ENCODE data around the gene TRAIP.
A peak's percentile ranks its signal among the peaks of the same experiment; 100 is the strongest.
"Not testable (repeated sequence)": the region's sequence is repeated elsewhere in the genome, so short reads cannot be mapped to it uniquely, and the experiment has no call there.

TRAIP gene

GRCh38 chr3:49826016-49826415 lies 30.3 kb downstream of the TRAIP start:
- no peak for DNase-seq (ENCODE audit: low read depth in 2 of 2, low spot score in 1 of 2)

GRCh38 chr3:49823131-49823530 lies 33.2 kb downstream of the TRAIP start:
- not testable (repeated sequence) for DNase-seq (ENCODE audit: low read depth in 2 of 2, low spot score in 1 of 2)

GRCh38 chr3:49813497-49814174 lies 42.7 kb downstream of the TRAIP start, which contains the start of gene UBA7:
TSS of gene UBA7 (minus strand) at chr3:49813953. CDS start at chr3:49813787, 166 bp downstream.
- no peak for DNase-seq (ENCODE audit: low read depth in 2 of 2, low spot score in 1 of 2)

DNA sequence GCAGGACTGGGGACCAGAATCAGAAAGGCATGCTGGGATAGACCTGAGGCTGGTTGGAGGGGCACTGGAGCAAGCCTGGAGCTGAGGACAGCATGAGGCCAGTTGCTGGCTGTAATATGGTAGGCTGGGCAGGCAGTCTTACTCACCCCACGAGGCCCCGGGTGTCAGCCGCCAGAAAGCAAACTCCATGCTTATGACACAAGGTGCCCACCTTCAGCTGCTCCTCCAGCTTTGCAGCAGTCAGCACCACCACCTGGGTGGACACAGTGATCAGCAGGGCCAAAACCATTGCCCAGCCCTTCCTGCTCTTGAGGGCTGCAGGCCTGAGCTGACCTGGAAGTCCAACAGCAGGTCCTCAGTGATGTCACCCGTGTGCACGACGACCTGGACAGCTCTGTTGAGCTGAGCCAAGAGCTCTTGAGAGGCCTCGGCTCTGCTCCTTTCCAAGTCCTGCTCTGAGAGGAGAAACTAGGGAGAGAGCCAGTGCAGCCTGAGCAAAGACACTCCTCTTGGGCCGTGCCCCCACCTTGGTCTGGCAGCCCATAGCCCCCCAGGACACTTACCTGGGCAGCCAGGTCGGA lies 43.4 kb downstream of the TRAIP start:
- DNase-seq (ENCODE audit: low read depth in 2 of 2, low spot score in 1 of 2) = no peak

DNA sequence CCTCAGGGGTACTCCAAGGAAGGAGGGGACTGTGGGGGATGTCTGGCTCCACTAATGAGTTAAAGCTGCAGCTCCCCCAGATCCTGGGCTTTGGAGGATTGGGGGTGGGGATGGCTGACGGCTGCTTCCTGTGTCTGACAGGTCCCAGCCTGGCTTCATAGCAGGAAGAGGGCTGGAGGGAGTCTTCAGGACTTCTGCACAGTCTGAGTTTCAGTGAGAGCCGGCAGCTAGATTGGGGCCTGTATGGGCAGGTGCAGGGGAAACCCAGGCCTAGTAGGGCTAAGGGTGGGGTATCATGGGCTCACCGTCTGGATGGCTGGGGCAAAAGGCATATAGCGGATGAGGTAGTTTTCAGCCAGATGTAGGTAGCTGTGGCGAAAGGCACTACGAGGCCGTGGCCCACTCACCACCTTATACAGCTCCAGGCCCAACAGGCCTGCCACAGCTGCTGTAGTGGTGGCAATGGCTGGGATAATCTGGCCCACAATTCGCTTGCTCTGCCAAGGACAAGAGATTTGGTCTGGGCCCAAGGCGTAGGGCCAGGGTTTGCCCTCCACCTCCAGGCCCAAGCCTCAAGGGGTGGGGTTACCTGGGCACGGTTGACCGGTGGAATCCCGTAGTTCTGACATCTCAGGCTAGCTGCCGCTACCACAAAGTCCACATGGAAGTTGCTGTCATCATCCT lies 48.8 kb downstream of the TRAIP start:
- DNase-seq (ENCODE audit: low read depth in 2 of 2, low spot score in 1 of 2) = no peak

- no peak for DNase-seq (ENCODE audit: low read depth in 2 of 2, low spot score in 1 of 2)
These were observed 49.5 kb downstream of the TRAIP start for GRCh38 chr3:49806850-49807249.

DNA sequence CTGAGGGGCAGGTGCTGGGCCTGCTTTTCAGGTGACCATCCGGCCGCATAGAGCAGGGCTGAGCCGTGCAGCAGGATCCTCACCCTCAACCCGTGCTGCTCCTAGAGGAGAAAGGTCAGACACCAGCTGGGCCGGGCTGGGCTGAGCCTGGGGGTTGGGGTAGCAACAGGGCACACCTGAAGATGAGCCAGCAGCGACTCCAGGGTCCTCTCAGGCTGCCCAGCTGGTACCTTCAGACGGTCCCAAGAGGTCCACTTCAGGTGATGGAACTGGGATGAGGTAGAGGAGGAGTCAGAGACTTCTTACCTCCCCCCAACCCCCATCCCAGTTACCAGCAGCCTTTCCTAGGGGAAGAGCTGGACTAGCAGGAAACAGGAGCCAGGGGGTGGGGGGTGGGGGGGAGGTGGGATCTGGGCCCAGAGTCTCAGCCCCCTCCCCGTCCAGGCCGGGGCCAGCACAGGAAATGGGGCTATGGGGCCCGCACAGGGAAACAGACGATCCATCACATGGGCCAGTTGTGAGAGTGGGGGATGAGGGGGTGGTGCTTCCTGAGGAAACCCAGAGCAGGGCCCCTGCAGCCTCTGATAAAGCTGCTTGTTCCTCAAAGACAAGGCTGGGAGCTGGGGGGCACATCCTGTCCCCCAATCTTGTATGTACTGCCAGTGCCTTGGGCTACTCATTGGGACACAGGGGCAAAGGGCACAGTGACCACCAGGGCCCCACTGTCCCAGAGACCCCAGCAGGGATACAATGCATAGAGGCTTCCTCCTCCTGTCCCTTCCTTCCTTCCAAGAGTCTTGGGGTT lies 50.3 kb downstream of the TRAIP start:
- no peak for DNase-seq (ENCODE audit: low read depth in 2 of 2, low spot score in 1 of 2)

GRCh38 chr3:49805367-49805782 lies 51.0 kb downstream of the TRAIP start:
- no peak for DNase-seq (ENCODE audit: low read depth in 2 of 2, low spot score in 1 of 2)

DNA sequence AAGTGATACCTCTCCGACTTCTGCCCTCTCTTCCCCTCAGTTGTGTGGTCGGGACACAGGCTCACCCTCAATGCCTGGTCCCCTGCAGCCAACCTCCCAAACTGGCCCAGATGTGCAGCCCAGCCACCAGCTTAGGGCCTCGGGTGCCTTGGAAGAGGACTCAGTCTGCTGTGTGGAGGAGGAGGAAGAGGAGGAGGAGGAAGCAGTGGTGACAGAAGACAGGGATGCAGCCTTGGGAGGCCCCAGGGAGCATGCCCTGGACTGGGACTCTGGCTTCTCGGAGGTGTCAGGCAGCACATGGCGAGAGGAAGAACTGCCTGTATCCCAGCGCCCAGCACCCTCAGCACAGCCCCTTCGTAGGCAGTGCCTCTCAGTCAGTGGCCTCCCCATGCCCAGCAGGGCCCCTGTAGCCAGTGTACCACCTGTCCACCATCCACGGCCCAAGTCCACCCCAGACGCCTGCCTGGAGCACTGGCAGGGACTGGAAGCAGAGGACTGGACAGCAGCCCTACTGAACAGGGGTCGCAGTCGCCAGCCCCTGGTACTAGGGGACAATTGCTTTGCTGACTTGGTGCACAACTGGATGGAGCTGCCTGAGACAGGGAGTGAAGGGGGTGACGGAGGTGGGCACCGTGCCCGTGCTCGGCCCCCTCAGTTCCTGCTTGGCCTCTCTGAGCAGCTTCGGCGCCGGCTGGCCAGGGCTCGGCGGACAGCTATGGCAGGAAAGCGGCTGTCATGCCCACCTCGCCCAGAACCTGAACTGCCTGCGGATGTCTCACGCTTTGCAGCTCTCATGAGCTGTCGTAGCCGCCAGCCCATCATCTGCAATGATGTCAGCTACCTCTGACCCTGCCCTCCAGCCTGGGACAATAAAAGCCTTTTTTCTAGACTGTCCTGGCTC lies 52.0 kb downstream of the TRAIP start:
- DNase-seq (ENCODE audit: low read depth in 2 of 2, low spot score in 1 of 2) = no peak

DNA sequence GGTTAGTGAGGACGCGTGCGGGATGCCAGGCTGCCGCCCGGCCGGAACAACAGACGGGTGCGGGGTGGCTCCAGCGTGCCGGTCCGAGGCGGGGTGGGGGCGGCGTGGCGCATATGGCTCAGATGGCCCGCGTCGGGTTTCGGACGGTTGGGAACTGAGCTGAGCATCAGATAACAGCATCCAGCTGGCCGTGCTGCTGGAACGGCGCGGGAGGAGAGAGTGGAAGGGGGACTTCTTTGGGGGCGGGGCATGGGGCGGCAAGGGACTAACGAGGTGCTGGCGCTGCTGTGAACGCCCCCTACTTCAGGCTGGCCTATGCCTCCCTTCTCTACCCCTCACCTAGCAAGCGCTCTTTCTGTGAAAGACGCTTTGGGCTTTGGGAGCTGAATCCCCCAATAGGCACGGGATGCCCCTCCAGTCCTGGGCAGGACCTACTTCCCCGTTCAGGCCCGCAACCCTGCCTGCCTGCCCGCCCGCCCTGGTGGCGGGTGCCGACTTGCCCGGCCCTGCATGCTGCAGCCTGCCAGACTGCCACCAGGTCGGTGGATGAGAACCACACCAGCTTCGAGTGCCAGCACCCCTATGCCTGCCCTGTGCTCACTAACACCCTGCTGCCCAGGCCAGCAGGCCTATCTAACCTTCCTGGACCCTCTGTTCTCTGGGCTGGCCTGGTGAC lies 52.8 kb downstream of the TRAIP start:
- DNase-seq (ENCODE audit: low read depth in 2 of 2, low spot score in 1 of 2) = no peak

DNA sequence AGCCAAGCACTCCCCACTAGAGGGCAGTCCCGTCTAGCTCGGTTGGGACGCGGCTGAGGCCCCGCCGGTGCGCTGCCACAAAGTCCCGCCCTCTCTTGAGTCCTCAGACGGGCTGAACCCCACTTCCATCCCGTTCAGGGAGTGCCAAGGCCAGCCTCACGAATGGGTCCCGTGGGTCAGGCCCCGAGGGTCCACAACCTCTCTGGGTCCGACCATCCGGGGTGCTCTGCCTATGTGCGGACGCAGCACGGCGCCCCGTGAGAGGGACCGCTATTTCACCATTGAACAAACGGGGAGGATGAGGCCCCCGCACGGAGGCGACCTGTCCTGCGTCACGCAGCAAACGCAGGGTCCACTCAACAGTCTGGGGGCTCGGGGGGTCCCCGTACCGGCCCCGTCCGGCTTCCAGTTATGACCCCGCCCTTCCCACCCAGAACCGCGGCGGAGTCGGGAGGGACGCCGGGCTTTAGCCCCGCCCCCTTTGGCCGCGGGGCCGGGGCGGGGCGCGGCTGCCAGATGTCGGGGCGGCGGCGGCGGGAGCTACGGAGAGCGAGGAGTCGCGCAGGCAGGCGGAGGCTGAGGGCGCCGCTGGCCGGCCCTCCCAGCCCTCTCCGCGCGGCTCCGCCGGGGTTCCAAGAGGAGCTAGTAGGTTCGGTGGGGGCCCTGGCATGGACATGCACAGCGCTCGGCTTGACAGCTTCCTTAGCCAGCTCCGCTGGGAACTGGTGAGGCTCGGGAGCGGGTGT lies 53.5 kb downstream of the TRAIP start, which contains the start of gene INKA1:
Gene INKA1, plus strand, starts transcription at position 543 of the 746 bp plus-strand sequence. Its CDS starts 132 bp downstream, at position 675.
- peak; percentile 64 to 78 for DNase-seq (ENCODE audit: low read depth in 2 of 2, low spot score in 1 of 2)

DNA sequence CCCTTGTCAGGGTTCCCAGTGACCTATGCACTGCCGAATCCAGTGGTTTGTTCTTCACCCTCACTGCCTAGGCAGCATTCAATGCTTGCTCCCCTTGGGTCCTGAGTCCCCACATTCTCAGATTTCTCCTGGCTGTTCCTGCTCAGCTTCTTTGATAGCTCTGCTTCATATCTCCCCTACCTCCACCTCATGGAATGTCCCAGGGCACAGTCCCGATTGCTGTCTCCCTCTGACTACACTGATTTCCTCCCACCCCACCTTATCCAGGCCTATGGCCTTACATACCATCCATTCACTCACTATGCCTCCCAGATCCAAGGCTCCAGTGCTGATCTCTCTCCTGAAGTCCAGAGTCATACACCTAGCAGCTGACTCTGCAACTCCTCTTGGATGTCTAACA lies 55.2 kb downstream of the TRAIP start:
- DNase-seq (ENCODE audit: low read depth in 2 of 2, low spot score in 1 of 2) = no peak

- no peak for DNase-seq (ENCODE audit: low read depth in 2 of 2, low spot score in 1 of 2)
These were observed 56.6 kb downstream of the TRAIP start, which contains the start of gene CDHR4 for GRCh38 chr3:49799761-49800160. TSS of gene CDHR4 (minus strand) at chr3:49799873. CDS start at chr3:49799812, 61 bp downstream.

- no peak for DNase-seq (ENCODE audit: low read depth in 2 of 2, low spot score in 1 of 2)
These were observed 57.3 kb downstream of the TRAIP start for GRCh38 chr3:49799105-49799504.

DNA sequence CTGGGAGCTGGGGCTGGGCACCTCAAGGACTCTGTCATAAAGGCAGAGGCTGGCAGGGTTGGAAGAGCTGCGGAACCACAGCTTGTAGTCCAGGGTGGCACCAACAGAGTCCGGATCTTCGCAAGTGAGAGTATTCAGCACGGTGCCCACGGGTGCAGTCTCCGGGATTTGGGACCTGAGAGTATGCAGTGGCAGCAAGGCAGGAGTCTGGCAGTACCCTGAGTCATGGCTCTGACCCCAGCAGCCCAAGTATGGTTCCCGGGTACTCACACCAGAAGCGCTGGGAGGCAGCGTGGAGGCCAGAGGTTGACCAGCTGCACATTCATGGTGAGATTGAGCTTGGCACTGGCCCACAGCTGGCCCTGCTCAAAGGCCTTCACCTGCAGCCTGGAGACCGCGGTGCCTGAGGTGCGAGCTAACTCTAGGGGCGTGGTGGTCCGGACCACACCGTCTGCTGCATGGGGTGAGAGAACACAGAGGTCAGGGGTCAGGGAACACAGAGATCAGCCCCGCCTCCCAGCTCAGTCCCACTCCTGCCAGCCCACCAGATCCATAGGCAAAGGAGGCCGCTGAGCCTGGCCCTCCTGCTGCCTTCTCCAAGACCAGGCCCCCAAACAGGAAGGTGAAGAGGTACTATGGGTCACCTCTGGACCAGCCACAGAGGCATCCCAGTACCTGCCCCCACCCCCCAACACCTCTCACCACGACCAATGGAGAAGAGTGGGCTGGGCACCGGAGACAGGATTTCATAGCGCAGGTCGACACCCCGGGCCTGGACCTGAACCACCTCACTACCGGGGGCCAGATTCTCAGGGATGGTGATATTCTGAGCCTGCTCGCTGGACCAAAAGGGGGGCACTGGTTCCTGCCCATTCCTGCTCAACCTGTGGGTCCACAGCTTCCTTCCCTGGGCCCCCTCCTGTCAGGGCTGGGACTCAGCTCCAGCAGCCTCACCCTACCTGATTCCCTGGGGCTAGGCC lies 61.1 kb downstream of the TRAIP start:
- no peak for DNase-seq (ENCODE audit: low read depth in 2 of 2, low spot score in 1 of 2)

GRCh38 chr3:49794431-49794830 lies 61.9 kb downstream of the TRAIP start:
- no peak for DNase-seq (ENCODE audit: low read depth in 2 of 2, low spot score in 1 of 2)

- DNase-seq (ENCODE audit: low read depth in 2 of 2, low spot score in 1 of 2) = no peak
These were observed 62.8 kb downstream of the TRAIP start for GRCh38 chr3:49793486-49794085.

Data from stimulated activated CD8-positive, alpha-beta memory T cell treated with anti-CD3 and anti-CD28 coated beads, Interleukin-4, amount 100 ng/mL, for 1 hour (primary cell).